ENCODE results near the gene CALN1. TPM values are rescaled to one million over a fixed set of nuclear protein-coding genes. Genes with fewer than 3 reads are reported as not detected.

Gene CALN1
- total and polyA plus RNA-seq, 9 of the 15 experiments (the other 6 are each of a cell fraction or from before 2014, with no cell fraction given) = 1.4 to 7.5 (median 3.3) TPM

GRCh38 chr7:72182036-72182435 lies 230.1 kb downstream of the CALN1 start (continued):
- TF ChIP-seq TSHZ1 (CRISPR knock-in tag; IDR thresholded peaks at IDR 0.05) (no peak), DACH1 (IDR thresholded peaks at IDR 0.05; ENCODE audit: partially characterized antibody) (no peak), ZNF584 (CRISPR knock-in tag; IDR thresholded peaks at IDR 0.05; ENCODE audit: low read depth) (no peak)
- TF ChIP-seq, protein P1, sequence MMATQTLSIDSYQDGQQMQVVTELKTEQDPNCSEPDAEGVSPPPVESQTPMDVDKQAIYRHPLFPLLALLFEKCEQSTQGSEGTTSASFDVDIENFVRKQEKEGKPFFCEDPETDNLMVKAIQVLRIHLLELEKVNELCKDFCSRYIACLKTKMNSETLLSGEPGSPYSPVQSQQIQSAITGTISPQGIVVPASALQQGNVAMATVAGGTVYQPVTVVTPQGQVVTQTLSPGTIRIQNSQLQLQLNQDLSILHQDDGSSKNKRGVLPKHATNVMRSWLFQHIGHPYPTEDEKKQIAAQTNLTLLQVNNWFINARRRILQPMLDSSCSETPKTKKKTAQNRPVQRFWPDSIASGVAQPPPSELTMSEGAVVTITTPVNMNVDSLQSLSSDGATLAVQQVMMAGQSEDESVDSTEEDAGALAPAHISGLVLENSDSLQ (IDR thresholded peaks at IDR 0.05) = no peak

DNA sequence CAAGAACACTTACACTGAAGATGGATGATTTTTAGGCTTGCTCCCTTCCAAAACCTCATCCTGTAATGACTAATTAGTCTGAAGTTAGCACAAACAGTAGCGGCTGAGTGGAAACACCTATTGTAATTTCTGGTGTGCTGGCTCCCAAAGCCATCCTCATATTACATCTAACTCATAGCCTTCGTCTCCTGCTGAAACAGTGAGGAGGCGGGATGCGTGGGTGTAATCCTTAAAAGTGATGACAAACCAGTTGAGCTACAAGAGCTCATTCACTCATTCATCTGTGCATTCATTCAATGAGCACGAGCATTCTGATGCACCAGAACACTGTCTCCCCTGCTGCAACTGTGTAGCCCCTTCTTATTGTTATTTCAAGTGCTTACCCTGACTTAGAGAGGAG lies 235.3 kb downstream of the CALN1 start:
- FAIRE-seq (no peak), DNase-seq (ENCODE audit: extremely low read depth in 1 of 4, low spot score in 3 of 4) (no peak), ATAC-seq (no peak)
- Histone ChIP-seq H3K27me3 (ENCODE audit: control insufficient read depth in 2 of 2, insufficient read depth in 2 of 2, low read length in 2 of 2) (peaks cover 0 to 3% of the 10 kb centered on the region in 2 experiments; a peak in 1 of 5 replicates), H3K27ac (ENCODE audit: extremely low read depth, low read depth, low read length) (no peak overlapping the region), H3K4me2 (ENCODE audit: insufficient read depth, low read length) (no peak overlapping the region), H3K9ac (ENCODE audit: insufficient read depth in 1 of 2, low read depth in 2 of 2, low read length in 2 of 2) (no peak overlapping the region), H3K9me1 (ENCODE audit: control insufficient read depth, insufficient read depth, low read length) (no peaks in the 10 kb centered on the region), H3K36me3 (ENCODE audit: control insufficient read depth, insufficient read depth, low read length) (no peaks in the 10 kb centered on the region), H3K9me3 (replicated peaks; ENCODE audit: control insufficient read depth, insufficient read depth, low read depth, low read length) (no peaks in the 10 kb centered on the region), H3K4me1 (replicated peaks in 1 of 2; ENCODE audit: control insufficient read depth in 2 of 2, insufficient read depth in 2 of 2, low read length in 2 of 2) (no peaks in the 10 kb centered on the region), H4K20me1 (replicated peaks; ENCODE audit: control insufficient read depth, insufficient read depth, low read length) (0 out of 2 replicates have a peak, but pooled peaks cover 2% of the 10 kb centered on the region), H2AFZ (ENCODE audit: low read depth, low read length) (no peak overlapping the region), H3K4me3 (no peak overlapping the region), H3K79me2 (ENCODE audit: control insufficient read depth, insufficient read depth, low read length) (no peaks in the 10 kb centered on the region)
- WGBS (ENCODE audit: insufficient coverage, low coverage, missing lambda C conversion rate) = 6% methylated on average over 5 of the region's 5 CpGs
- no TSS peak for BruUV-seq (replicated peaks)
- intact Hi-C loops (cut with micrococcal nuclease) = no loop called here
- CTCF ChIA-PET (ENCODE audit: low intra/inter-chr PET ratio) = no interaction called here
- TF ChIP-seq, protein P2, sequence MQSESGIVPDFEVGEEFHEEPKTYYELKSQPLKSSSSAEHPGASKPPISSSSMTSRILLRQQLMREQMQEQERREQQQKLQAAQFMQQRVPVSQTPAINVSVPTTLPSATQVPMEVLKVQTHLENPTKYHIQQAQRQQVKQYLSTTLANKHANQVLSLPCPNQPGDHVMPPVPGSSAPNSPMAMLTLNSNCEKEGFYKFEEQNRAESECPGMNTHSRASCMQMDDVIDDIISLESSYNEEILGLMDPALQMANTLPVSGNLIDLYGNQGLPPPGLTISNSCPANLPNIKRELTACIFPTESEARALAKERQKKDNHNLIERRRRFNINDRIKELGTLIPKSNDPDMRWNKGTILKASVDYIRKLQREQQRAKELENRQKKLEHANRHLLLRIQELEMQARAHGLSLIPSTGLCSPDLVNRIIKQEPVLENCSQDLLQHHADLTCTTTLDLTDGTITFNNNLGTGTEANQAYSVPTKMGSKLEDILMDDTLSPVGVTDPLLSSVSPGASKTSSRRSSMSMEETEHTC (IDR thresholded peaks at IDR 0.05) = no peak
- peak; percentile 41 for TF ChIP-seq EGR1 (conservative IDR thresholded peaks at IDR 0.05)
- POLR2A ChIA-PET = no interaction called here
- in situ Hi-C loops (cut with MboI) = no loop called here
